Stimulated activated naive B cell treated with anti-CD40 and anti-IgM and Interleukin-4, amounts not matched to agents 10 μg/mL and 1 μg/mL and 100 μg/mL, for 72 hours (primary cell): ENCODE measurements around the gene BTG3.

Source experiments
- ATAC-seq, 2 donors: fragments of 150-1000 bp; cut with Tn5 transposase; replicated peaks; 2 replicates each; pipeline ENCODE4 v1.10.0; 2021; ENCODE audit warnings: moderate library complexity in 1 of 2
- DNase-seq: peaks from one replicate; pipeline ENCODE4 v3.0.0; 2021
- H3K27ac Mint-ChIP-seq: one replicate; pipeline ENCODE4 v1.8.0; 2022; ENCODE audit warnings: mild to moderate bottlenecking, mixed read lengths
- H3K27me3 Mint-ChIP-seq, 2 donors: one replicate each; pipeline ENCODE4 v1.8.0; 2022; ENCODE audit warnings: mixed read lengths in 2 of 2
- H3K36me3 Mint-ChIP-seq, 2 donors: one replicate each; pipeline ENCODE4 v1.8.0; 2022; ENCODE audit warnings: mixed read lengths in 2 of 2, mild to moderate bottlenecking in 1 of 2
- H3K4me1 Mint-ChIP-seq, 2 donors: one replicate each; pipeline ENCODE4 v1.8.0; 2022; ENCODE audit warnings: mixed read lengths in 2 of 2, mild to moderate bottlenecking in 1 of 2
- H3K4me3 Mint-ChIP-seq, 2 donors: one replicate each; pipeline ENCODE4 v1.8.0; 2022; ENCODE audit warnings: mild to moderate bottlenecking in 2 of 2, mixed read lengths in 2 of 2, moderate library complexity in 1 of 2
- H3K9me3 Mint-ChIP-seq, 2 donors: one replicate each; pipeline ENCODE4 v1.8.0; 2022; ENCODE audit warnings: mixed read lengths in 2 of 2, mild to moderate bottlenecking in 1 of 2

BTG3 gene

DNA sequence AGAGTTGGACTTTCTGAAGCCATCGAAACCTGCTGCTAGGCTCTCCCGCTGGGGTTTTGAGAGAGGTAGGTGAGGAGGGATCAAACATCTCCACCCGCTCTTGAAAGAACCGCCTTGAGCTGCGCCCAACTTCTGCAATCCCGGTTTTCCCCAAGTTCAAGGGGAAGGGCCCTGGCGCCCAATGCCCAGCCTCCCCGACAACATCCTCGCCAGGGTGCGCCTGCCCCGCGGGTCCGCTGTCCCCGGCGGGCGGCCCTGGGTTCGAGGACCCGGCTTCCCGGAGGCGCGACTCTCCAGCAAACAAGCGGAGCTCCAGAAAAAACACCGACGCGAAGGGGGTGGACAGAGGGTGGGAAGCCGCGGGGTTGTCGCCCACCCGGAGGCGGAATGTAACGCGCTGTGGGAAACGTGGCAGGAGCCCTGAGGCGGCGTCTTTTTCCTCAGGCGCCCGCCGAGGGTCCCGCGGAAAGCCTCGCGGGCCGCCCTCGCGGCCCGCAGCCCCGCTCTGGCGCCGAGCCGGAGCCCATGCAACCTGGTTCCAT is 607 bp downstream of the BTG3 start:
- Mint-ChIP-seq H3K27me3 (no peaks in the 10 kb centered on the region), H3K4me1 (peaks cover 8 to 18% of the 10 kb centered on the region in 2 donors), H3K9me3 (no peaks in the 10 kb centered on the region), H3K36me3 (peaks cover 6 to 17% of the 10 kb centered on the region in 2 donors), H3K27ac (peak overlapping the region; percentile 92), H3K4me3 (peak overlapping the region; percentile 90)
- peak; percentile 11 for DNase-seq
- peak; percentile 14 to 24 for ATAC-seq

DNA sequence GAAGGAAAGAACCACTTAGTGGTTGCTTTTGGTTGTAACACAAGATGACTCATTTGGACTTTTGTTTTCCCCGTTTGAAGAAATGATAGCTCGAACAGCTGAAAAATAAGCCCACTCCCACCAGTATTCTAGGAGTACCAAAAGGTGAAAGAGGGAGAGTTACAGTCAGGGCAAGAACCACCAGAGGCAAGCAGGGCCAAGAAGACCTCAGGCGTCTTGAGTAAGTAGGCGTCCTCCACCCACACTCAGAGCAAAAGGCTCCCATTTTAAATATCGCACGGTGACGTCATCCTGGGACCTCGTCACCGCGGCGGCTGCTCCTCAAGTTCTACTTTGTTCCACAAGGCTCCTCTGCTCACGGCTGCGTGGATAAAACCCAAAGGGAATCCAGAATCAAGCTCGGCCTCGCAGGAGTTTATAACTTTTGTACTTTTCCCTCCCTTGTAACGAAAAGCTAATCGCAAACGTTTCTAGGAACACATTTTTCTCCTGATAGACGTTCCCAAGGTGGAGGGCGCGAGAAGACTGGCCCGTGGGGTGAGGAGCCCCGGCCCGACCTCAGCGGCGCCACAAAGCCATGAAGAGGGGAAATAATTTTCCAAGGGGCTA is 1.2 kb downstream of the BTG3 start:
- Mint-ChIP-seq H3K27ac (peak overlapping the region; percentile 92), H3K9me3 (no peaks in the 10 kb centered on the region), H3K4me3 (peak overlapping the region; percentile 90), H3K27me3 (no peaks in the 10 kb centered on the region), H3K4me1 (peaks cover 8 to 18% of the 10 kb centered on the region in 2 donors), H3K36me3 (peaks cover 7 to 17% of the 10 kb centered on the region in 2 donors)
- DNase-seq (peak; percentile 59), ATAC-seq (peak; percentile 56 to 65)

DNA sequence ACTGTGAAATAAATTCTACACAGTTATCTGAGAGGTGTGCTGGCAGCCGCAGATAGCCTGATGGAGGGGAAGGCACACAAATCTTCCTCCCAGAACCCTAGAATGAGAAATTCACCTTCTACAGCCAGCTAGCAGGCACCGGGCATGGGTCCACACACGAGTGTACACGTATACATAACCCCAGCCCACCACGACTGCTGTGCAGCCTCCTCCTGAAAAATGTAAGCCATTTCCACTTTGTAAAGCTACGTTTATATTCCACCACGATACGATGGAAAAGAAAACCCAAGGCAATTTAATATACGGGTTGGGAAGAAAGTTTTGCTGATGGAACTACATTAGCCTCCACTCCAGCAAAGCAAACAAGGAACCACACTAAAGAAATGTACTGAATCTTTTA is 1.8 kb downstream of the BTG3 start:
- Mint-ChIP-seq H3K27ac (no peak overlapping the region), H3K9me3 (no peaks in the 10 kb centered on the region), H3K4me1 (peaks cover 8 to 18% of the 10 kb centered on the region in 2 donors), H3K4me3 (peak overlapping the region; percentile 90), H3K36me3 (peaks cover 7 to 17% of the 10 kb centered on the region in 2 donors), H3K27me3 (no peaks in the 10 kb centered on the region)
- no peak for DNase-seq
- no peak for ATAC-seq

DNA sequence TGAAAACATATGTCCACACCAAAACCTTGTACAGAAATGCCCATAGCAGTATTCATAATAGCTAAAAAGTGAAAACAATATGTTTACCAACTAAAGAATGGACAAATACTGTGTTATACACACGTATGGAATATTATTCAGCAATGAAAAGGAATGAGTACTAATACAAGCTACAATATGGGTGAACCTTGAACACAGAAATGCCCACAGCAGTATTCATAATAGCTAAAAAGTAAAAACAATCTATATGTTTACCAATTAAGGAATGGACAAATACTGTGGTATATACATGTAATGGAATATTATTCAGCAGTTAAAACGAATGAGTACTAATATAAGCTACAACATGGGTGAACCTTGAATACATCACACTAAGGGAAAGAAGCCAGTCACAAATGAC is 3.0 kb downstream of the BTG3 start:
- H3K27me3 Mint-ChIP-seq, result no peaks in the 10 kb centered on the region
- H3K4me1 Mint-ChIP-seq, result peaks cover 8 to 18% of the 10 kb centered on the region in 2 donors
- ATAC-seq (no peak), DNase-seq (no peak)
- H3K36me3 Mint-ChIP-seq, result peaks cover 7 to 17% of the 10 kb centered on the region in 2 donors
- H3K27ac Mint-ChIP-seq, result no peak overlapping the region
- no peak overlapping the region for H3K4me3 Mint-ChIP-seq
- no peaks in the 10 kb centered on the region for H3K9me3 Mint-ChIP-seq

DNA sequence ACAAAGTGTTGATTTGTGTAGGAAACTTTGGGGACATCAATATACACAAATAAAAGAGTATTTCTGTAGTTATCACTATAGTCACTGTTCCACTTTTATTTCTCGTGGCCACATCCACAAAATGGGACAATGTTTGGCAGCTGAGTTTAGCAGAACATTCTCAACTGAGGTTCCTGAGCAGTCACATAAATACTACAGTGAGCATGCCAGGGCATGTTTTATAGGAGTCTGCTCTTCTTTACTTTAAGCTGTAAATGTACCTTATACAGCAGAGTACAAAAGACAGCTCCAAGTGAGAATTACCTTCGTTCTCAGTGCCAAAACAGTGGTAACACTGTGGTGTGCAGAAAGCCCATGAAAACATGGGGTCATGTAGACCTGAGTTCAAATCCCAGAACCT is 5.0 kb downstream of the BTG3 start:
- Mint-ChIP-seq H3K9me3 (no peaks in the 10 kb centered on the region), H3K4me3 (no peak overlapping the region), H3K27me3 (no peaks in the 10 kb centered on the region), H3K27ac (no peak overlapping the region), H3K36me3 (peaks cover 18 to 34% of the 10 kb centered on the region in 2 donors), H3K4me1 (peaks cover 8 to 12% of the 10 kb centered on the region in 2 donors)
- DNase-seq (no peak), ATAC-seq (no peak)

DNA sequence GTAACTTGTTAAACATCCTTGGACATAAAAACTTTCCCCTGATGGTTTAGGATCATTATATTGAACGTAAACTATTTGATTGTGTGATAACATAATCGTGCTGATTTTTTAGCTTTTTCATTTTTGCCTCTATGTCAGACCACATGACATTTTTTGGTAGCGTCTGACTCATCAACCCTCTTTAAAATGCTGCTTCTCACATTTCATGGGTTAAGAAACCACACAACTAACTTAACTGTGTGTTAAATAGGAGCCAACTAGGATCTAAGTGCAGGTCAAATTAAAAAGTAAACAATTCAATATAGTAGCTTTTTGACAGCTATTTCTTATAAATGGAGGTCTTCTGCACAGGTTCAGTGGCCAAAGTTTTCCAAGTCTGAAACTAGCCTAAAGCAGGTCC is 9.8 kb downstream of the BTG3 start:
- DNase-seq (no peak), ATAC-seq (no peak)
- no peak overlapping the region for H3K27ac Mint-ChIP-seq
- no peaks in the 10 kb centered on the region for H3K27me3 Mint-ChIP-seq
- no peaks in the 10 kb centered on the region for H3K9me3 Mint-ChIP-seq
- no peak overlapping the region for H3K4me3 Mint-ChIP-seq
- H3K4me1 Mint-ChIP-seq, result peaks cover 2 to 5% of the 10 kb centered on the region in 2 donors
- peaks cover 23 to 28% of the 10 kb centered on the region in 2 donors for H3K36me3 Mint-ChIP-seq

DNA sequence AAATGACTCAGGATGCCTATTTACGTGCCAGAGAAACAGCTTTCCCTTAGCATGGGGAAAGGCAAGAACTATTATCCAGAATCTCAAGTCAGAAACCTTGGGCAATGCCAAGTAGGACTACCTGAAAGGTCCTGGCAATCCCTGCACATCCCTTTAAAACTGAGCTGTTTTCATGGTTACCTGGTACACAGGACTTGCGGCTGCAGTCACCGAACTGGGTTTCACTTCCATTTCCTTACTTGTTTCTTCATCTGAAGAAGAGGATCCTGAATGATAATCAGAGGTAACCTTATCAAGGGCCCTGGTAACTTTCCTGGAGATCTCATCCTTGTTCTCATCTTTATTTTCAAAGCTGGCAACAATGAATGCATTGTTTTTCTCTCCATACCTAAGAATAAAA is 14.3 kb downstream of the BTG3 start:
- peaks cover 2 to 5% of the 10 kb centered on the region in 2 donors for H3K4me1 Mint-ChIP-seq
- H3K4me3 Mint-ChIP-seq, result no peak overlapping the region
- no peaks in the 10 kb centered on the region for H3K27me3 Mint-ChIP-seq
- ATAC-seq (peak in 1 of 2 donors; percentile 54), DNase-seq (no peak)
- H3K27ac Mint-ChIP-seq, result no peak overlapping the region
- no peaks in the 10 kb centered on the region for H3K9me3 Mint-ChIP-seq
- H3K36me3 Mint-ChIP-seq, result peaks cover 23 to 24% of the 10 kb centered on the region in 2 donors

DNA sequence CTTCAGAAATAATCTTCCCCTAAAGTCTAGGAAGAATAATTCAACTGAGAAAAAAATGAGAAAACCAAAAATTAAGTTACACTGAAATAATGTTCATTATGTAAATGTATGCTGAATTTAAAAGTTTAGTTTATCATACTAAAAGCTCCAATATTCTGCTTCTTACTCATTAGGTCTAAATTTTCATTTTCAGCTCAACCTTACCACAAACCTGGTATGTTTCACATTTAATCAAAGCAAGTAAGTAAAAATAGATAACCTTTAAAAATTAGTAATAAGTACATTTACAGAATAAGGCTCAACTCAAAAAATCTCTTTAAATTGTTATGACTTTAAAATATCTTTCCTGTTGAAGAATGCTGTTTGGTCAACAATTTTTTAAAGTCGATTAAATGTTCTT is 15.0 kb downstream of the BTG3 start:
- no peaks in the 10 kb centered on the region for H3K9me3 Mint-ChIP-seq
- H3K27me3 Mint-ChIP-seq, result no peaks in the 10 kb centered on the region
- H3K36me3 Mint-ChIP-seq, result peaks cover 19 to 21% of the 10 kb centered on the region in 2 donors
- ATAC-seq (no peak), DNase-seq (no peak)
- peaks cover 2 to 5% of the 10 kb centered on the region in 2 donors for H3K4me1 Mint-ChIP-seq
- no peak overlapping the region for H3K4me3 Mint-ChIP-seq
- H3K27ac Mint-ChIP-seq, result no peak overlapping the region

DNA sequence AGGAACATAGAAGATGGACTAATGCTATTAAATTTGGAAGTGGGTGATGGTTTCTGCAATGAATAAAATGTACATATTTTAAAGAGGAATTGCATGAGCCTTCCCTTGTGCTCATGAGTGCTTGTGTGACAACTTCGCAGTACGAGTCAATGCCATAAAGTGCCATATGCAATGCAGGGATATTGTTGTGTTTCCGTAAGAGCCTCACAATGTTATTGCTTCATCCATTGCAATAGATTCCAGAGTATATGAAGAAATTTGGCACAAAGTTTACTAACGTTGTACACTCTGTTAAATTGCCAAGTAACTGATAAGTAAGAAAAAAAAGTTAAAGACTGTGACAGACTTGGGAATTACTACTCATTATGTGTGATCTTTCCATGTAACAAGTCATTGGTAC is 22.3 kb downstream of the BTG3 start:
- Mint-ChIP-seq H3K4me1 (no peaks in the 10 kb centered on the region), H3K36me3 (peaks cover 8 to 18% of the 10 kb centered on the region in 2 donors), H3K9me3 (peaks cover 0 to 2% of the 10 kb centered on the region in 2 donors), H3K27me3 (no peaks in the 10 kb centered on the region), H3K4me3 (no peak overlapping the region), H3K27ac (no peak overlapping the region)
- no peak for DNase-seq
- ATAC-seq, result no peak

DNA sequence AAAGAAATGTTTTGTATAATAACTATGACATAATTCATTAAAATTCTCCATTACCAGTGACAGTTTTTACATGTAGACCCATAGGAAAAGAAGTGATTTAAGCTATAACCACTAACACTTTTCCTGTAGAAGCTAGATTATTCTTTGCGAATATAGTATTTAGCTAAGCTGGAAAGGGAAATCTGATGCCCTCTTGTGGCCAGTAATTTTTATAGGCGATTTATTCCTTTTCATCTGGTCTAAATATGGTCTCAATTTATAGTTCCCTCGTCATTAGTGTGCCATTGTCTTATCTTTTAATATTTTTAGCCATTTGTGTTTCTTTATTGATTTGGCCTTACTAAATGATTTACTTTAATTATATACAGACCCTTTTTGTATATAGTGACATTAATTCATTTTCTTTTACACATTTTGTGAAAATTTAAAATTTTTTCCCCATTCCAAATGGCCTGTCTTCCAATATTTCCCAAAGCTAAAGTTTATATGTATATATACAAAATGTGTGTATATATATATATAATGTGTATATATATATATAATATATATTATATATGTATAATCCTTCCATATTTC is 26.7 kb downstream of the BTG3 start:
- Mint-ChIP-seq H3K4me1 (no peaks in the 10 kb centered on the region), H3K27me3 (no peaks in the 10 kb centered on the region), H3K9me3 (peaks cover 0 to 2% of the 10 kb centered on the region in 2 donors), H3K4me3 (no peak overlapping the region), H3K36me3 (no peaks in the 10 kb centered on the region), H3K27ac (no peak overlapping the region)
- peak in 1 of 2 donors; percentile 56 for ATAC-seq
- DNase-seq, result no peak

DNA sequence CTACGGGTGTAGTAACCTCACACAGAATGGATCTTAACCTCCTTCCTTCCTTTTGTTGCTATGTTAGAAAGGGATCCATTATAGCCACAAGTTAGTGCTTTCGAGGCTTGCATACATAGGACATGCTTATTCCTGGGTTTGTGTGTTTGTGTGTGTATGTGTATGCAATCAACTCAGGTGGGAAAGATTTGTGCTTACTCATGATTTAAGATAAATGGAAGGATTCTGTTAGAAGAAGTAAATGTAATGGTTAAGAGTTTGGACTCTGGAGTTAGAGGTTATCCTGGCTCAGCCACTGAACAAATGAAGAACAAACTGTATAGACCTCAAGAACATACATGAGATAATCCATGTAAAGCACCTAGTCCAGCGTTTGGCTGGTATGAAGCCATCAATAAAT is 28.8 kb downstream of the BTG3 start:
- ATAC-seq (no peak), DNase-seq (no peak)
- no peak overlapping the region for H3K27ac Mint-ChIP-seq
- H3K9me3 Mint-ChIP-seq, result peaks cover 0 to 2% of the 10 kb centered on the region in 2 donors
- no peaks in the 10 kb centered on the region for H3K27me3 Mint-ChIP-seq
- H3K36me3 Mint-ChIP-seq, result no peaks in the 10 kb centered on the region
- no peaks in the 10 kb centered on the region for H3K4me1 Mint-ChIP-seq
- no peak overlapping the region for H3K4me3 Mint-ChIP-seq

DNA sequence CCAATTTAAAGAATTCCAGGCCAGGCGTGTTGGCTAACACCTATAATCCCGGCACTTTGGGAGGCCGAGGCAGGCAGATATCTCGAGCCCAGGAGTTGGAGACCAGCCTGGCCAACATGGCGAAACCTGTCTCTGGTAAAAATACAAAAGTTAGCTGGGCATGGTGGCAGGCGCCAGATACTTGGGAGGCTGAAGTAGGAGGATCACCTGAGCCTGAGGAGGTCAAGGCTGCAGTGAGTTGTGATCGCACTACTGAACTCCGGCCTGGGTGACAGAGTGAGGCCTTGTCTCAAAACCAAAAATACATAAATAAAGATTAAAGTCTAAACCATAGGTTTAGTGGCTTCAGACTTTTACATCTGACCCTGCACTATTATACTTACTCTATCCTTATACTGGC is 32.4 kb downstream of the BTG3 start:
- DNase-seq (no peak), ATAC-seq (no peak)
- Mint-ChIP-seq H3K27me3 (no peaks in the 10 kb centered on the region), H3K36me3 (no peaks in the 10 kb centered on the region), H3K4me3 (no peak overlapping the region), H3K27ac (no peak overlapping the region), H3K9me3 (no peaks in the 10 kb centered on the region), H3K4me1 (no peaks in the 10 kb centered on the region)

DNA sequence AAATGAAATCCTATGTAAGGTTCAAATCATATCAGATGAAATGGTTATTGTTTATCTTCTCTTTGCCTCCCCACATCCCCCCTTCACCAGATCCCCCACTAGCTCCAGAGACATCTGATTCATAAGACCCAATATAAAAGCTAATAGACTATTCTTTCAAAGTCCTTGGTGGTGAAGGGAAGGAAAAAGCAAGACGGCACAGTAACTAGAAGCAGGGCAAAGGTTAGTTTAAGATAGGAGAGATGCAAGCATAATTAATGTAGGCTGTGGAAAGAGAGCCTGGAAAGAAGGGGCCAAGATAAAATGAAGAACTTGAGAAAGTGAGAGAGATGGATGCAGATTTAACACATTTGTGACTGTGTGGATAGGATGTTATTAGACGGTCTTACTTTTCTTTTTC is 33.8 kb downstream of the BTG3 start:
- H3K4me1 Mint-ChIP-seq, result no peaks in the 10 kb centered on the region
- H3K9me3 Mint-ChIP-seq, result no peaks in the 10 kb centered on the region
- peaks cover 4 to 7% of the 10 kb centered on the region in 2 donors for H3K27me3 Mint-ChIP-seq
- no peak overlapping the region for H3K27ac Mint-ChIP-seq
- ATAC-seq, result no peak
- no peak overlapping the region for H3K4me3 Mint-ChIP-seq
- no peak for DNase-seq
- no peaks in the 10 kb centered on the region for H3K36me3 Mint-ChIP-seq

DNA sequence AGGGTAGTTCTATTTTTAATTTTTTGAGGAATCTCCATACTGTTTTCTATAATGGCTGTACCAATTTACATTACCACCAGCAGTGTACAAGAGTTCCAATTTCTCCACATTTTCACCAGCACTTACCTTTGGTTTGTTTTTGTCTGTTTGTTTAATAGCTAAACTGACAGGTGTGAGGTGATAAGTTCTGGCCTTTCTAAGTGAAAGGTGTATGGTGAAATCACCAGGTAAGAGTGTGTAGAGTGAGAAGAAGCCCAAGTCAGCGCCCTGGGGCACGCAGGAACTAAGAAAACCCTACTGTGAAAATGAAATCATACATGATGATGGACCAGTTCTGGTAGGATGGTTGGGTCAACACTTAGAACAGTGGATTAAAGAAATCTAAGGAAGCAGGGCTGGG is 34.5 kb downstream of the BTG3 start:
- ATAC-seq (no peak), DNase-seq (no peak)
- no peaks in the 10 kb centered on the region for H3K36me3 Mint-ChIP-seq
- no peak overlapping the region for H3K4me3 Mint-ChIP-seq
- no peak overlapping the region for H3K27ac Mint-ChIP-seq
- no peaks in the 10 kb centered on the region for H3K9me3 Mint-ChIP-seq
- H3K27me3 Mint-ChIP-seq, result peaks cover 5 to 7% of the 10 kb centered on the region in 2 donors
- no peaks in the 10 kb centered on the region for H3K4me1 Mint-ChIP-seq

DNA sequence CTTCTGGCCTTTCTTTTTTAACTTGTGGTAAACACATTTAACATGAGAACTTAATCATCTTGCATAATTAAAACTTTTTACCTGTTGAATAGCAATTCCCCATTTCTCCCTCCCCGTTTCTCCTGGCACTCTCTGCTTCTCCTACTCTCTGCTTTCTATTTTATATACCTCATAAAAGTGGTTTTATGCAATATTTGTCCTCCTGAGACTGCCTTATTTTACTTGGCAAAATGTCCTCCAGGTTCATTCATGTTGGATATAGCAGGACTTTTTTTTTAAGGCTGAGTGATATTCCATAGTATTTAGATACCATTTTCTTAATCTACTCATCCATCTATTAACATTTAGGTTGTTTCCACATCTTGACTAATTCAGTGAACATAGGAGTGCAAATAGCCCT is 35.0 kb downstream of the BTG3 start:
- Mint-ChIP-seq H3K9me3 (no peaks in the 10 kb centered on the region), H3K4me1 (no peaks in the 10 kb centered on the region), H3K27ac (no peak overlapping the region), H3K27me3 (peaks cover 7 to 9% of the 10 kb centered on the region in 2 donors), H3K36me3 (no peaks in the 10 kb centered on the region), H3K4me3 (no peak overlapping the region)
- ATAC-seq (no peak), DNase-seq (no peak)
